Left hindlimb (tissue), 1 donor: ENCODE data around the gene DHX35.

Experiments used
- DNase-seq: peaks from one replicate; pipeline ENCODE4 v3.0.0-alpha.2; 2018

Gene DHX35

GRCh38 chr20:39069976-39070375 is 107.8 kb downstream of the DHX35 start:
- no peak for DNase-seq

- no peak for DNase-seq
These were observed 108.5 kb downstream of the DHX35 start for GRCh38 chr20:39070484-39071231.

GRCh38 chr20:39072132-39072531 is 110.0 kb downstream of the DHX35 start:
- DNase-seq = no peak

GRCh38 chr20:39072653-39073052 is 110.5 kb downstream of the DHX35 start:
- DNase-seq = no peak

GRCh38 chr20:39075731-39076130 is 113.6 kb downstream of the DHX35 start:
- no peak for DNase-seq

GRCh38 chr20:39076958-39077357 is 114.8 kb downstream of the DHX35 start:
- no peak for DNase-seq

GRCh38 chr20:39080326-39080725 is 118.2 kb downstream of the DHX35 start:
- DNase-seq = no peak

- DNase-seq = peak; percentile 69
These were observed 119.1 kb downstream of the DHX35 start for GRCh38 chr20:39081255-39081654.

- no peak for DNase-seq
These were observed 120.7 kb downstream of the DHX35 start for GRCh38 chr20:39082622-39083398.

GRCh38 chr20:39083761-39084160 is 121.6 kb downstream of the DHX35 start:
- no peak for DNase-seq

GRCh38 chr20:39089029-39089428 is 126.9 kb downstream of the DHX35 start:
- no peak for DNase-seq
